Endothelial cell of umbilical vein (primary cell): ENCODE data around the gene SMARCA4. TPM values are rescaled to one million over a fixed set of nuclear protein-coding genes. Genes with fewer than 3 reads are reported as not detected.

Experiments used
- BruUV-seq: library from RNA; stranded (reverse); fragments of 400-500 nt; replicated peaks from 2 replicates; lab custom pipeline; 2021; lab: Mats Ljungman, UMichigan
- CTCF ChIA-PET: fragments of 300-600, 350-600 bp; sonication (Branson Sonifier 250); formaldehyde crosslinking; loops from one replicate; lab custom pipeline; 2021; ENCODE audit warnings: antibody characterized with exemption, inconsistent platforms; lab: Charles Lee
- POLR2A ChIA-PET: fragments of 300-600, 350-600 bp; sonication (Branson Sonifier 250); formaldehyde crosslinking; loops from one replicate; lab custom pipeline; 2021; ENCODE audit warnings: antibody characterized with exemption, inconsistent platforms; lab: Charles Lee
- DNase-seq: peaks from one replicate; pipeline ENCODE4 v3.0.0-alpha.2; 2011; ENCODE audit warnings: low read depth, low spot score
- FAIRE-seq: peaks from 2 replicates; lab custom pipeline; 2011; peaks lifted over from hg19 to GRCh38; lab: Jason Lieb, UNC
- H2AFZ ChIP-seq: 2 replicates; pipeline ENCODE4 v1.6.0; 2012; ENCODE audit warnings: low read depth, low read length, control low read depth, inconsistent platforms
- H3K27ac ChIP-seq: 2 replicates; pipeline ENCODE4 v1.5.1; 2011; ENCODE audit warnings: low read depth, mild to moderate bottlenecking, control low read depth, low read length, moderate library complexity; ENCODE audit not compliant: insufficient read depth
- H3K27me3 ChIP-seq, 2 experiments: 2 replicates each; pipeline versions ENCODE4 v1.6.0 to v1.6.1; 2011; ENCODE audit warnings: low read length in 2 of 2, mixed read lengths in 1 of 2; ENCODE audit not compliant: control insufficient read depth in 2 of 2, insufficient read depth in 2 of 2
- H3K36me3 ChIP-seq, 2 experiments: 2 replicates in 1 of 2; 3 replicates in 1 of 2; pipeline ENCODE4 v1.5.1; 2011; ENCODE audit warnings: low read length in 2 of 2, mild to moderate bottlenecking in 1 of 2, moderate library complexity in 1 of 2; ENCODE audit not compliant: control insufficient read depth in 2 of 2, insufficient read depth in 2 of 2; ENCODE audit errors: extremely low read depth in 1 of 2
- H3K4me1 ChIP-seq: 3 replicates; pipeline ENCODE4 v1.5.1; 2011; ENCODE audit warnings: mild to moderate bottlenecking, low read length; ENCODE audit not compliant: control insufficient read depth, insufficient read depth; ENCODE audit errors: extremely low read depth
- H3K4me2 ChIP-seq: 2 replicates; pipeline ENCODE4 v1.6.1; 2011; ENCODE audit warnings: low read length, control low read depth, mixed read lengths; ENCODE audit not compliant: insufficient read depth
- H3K4me3 ChIP-seq, 3 experiments: fragments of 200-600 bp in 1 of 3; sonication (generic), shearing (Covaris generic) in 1 of 3; replicated peaks in 1 of 3; 2 replicates each; pipeline ENCODE4 v1.5.1; 2011 to 2016; ENCODE audit warnings: control low read depth in 3 of 3, low read length in 3 of 3, mild to moderate bottlenecking in 2 of 3, inconsistent platforms in 1 of 3, low read depth in 1 of 3, moderate library complexity in 1 of 3; ENCODE audit not compliant: insufficient read depth in 1 of 3
- H3K79me2 ChIP-seq: 2 replicates; pipeline ENCODE4 v1.6.0; 2012; ENCODE audit warnings: low read length, inconsistent platforms; ENCODE audit not compliant: control insufficient read depth, insufficient read depth
- H3K9ac ChIP-seq: replicated peaks from 2 replicates; pipeline ENCODE3; 2011; ENCODE audit warnings: low read length, control low read depth; ENCODE audit not compliant: insufficient read depth; ENCODE audit errors: extremely low read depth
- H3K9me1 ChIP-seq: replicated peaks from 3 replicates; pipeline ENCODE4 v1.6.0; 2011; ENCODE audit warnings: mild to moderate bottlenecking, low read length; ENCODE audit not compliant: control insufficient read depth, insufficient read depth; ENCODE audit errors: extremely low read depth
- H3K9me3 ChIP-seq: replicated peaks from 2 replicates; pipeline ENCODE4 v1.5.1; 2012; ENCODE audit warnings: low read length, inconsistent platforms; ENCODE audit not compliant: control insufficient read depth, insufficient read depth
- H4K20me1 ChIP-seq: replicated peaks from 2 replicates; pipeline ENCODE3; 2011; ENCODE audit warnings: mild to moderate bottlenecking, low read length; ENCODE audit not compliant: control insufficient read depth, insufficient read depth; ENCODE audit errors: extremely low read depth
- CTCF ChIP-seq, 2 donors: IDR thresholded peaks; 1 replicate in 1 of 2; 2 replicates in 1 of 2; pipeline ENCODE4 v1.5.1; 2011; ENCODE audit warnings: low read length in 2 of 2, mild to moderate bottlenecking in 2 of 2, moderate library complexity in 2 of 2, control low read depth in 1 of 2, inconsistent platforms in 1 of 2, low read depth in 1 of 2; ENCODE audit not compliant: insufficient read depth in 1 of 2; ENCODE audit errors: extremely low read depth in 1 of 2
- EZH2 ChIP-seq: IDR thresholded peaks from 2 replicates; pipeline ENCODE4 v1.6.1; 2012; ENCODE audit warnings: borderline replicate concordance, low read depth, mild to moderate bottlenecking, moderate library complexity, low read length, inconsistent platforms; ENCODE audit not compliant: severe bottlenecking
- FOS ChIP-seq: IDR thresholded peaks from 2 replicates; pipeline ENCODE4 v1.6.1; 2011; ENCODE audit warnings: mild to moderate bottlenecking, low read length, moderate library complexity, borderline replicate concordance; ENCODE audit not compliant: insufficient read depth
- GATA2 ChIP-seq: IDR thresholded peaks from 2 replicates; pipeline ENCODE4 v1.7.0; 2011; ENCODE audit warnings: low read depth, mild to moderate bottlenecking, moderate library complexity, mixed read lengths, low read length; ENCODE audit not compliant: insufficient read length, insufficient read depth
- JUN ChIP-seq: IDR thresholded peaks from 2 replicates; pipeline ENCODE4 v1.6.1; 2011; ENCODE audit warnings: borderline replicate concordance, low read depth; ENCODE audit not compliant: insufficient read length, insufficient read depth
- MAX ChIP-seq: IDR thresholded peaks from 2 replicates; pipeline ENCODE4 v1.6.1; 2011; ENCODE audit not compliant: insufficient read depth, insufficient read length
- MYC ChIP-seq: IDR thresholded peaks from one replicate; pipeline ENCODE4 v1.6.1; 2011; ENCODE audit warnings: mild to moderate bottlenecking, low read depth, low read length
- POLR2A ChIP-seq: IDR thresholded peaks from 2 replicates; pipeline ENCODE4 v1.6.1; 2012; ENCODE audit warnings: low read depth, mild to moderate bottlenecking, control low read depth, low read length
- POLR2AphosphoS5 ChIP-seq: IDR thresholded peaks from 2 replicates; pipeline ENCODE4 v1.6.1; 2012; ENCODE audit warnings: low read depth, mild to moderate bottlenecking, control low read depth, low read length, moderate library complexity; ENCODE audit not compliant: insufficient read depth
- dilution Hi-C: fragments of 300-500 bp; cut with MboI; formaldehyde crosslinking; loops from one replicate; pipeline ENCODE4 v1.15.0; 2019; ENCODE audit warnings: low sequenced_read_pairs; ENCODE audit not compliant: extremely low pct_ligation_motif_present
- intact Hi-C: fragments of 100-400 bp; cut with micrococcal nuclease; formaldehyde crosslinking; loops from one replicate; pipeline ENCODE4 v1.10.0; 2022
- polyA plus RNA-seq, 4 experiments: library from polyadenylated mRNA; depleted of rRNA in 3 of 4; stranded (reverse) in 3 of 4; unstranded in 1 of 4; fragments of >200 nt; gene quantifications; 2 replicates each; pipeline versions ENCODE4 v1.2.1 to v1.2.3, GENCODE V29; 2011 to 2012; ENCODE audit warnings: missing spikeins in 1 of 4
- total RNA-seq: library from RNA; stranded (reverse); gene quantifications from 2 replicates; pipeline ENCODE4 v1.2.3, GENCODE V29; 2021

The SMARCA4 gene
- total and polyA plus RNA-seq, 2 donors (not counting 3 experiments of a cell fraction or from before 2014, with no cell fraction given): 65.0 to 177 TPM

- FAIRE-seq (no peak), DNase-seq (no peak)
- no peaks in the 10 kb centered on the region for H3K9me3 ChIP-seq
- H3K9me1 ChIP-seq: no peaks in the 10 kb centered on the region
- peaks cover 26 to 36% of the 10 kb centered on the region in 2 experiments for H3K36me3 ChIP-seq
- POLR2A ChIA-PET: interaction anchor here (0.6 kb wide), 1 partner anchor 12 kb away, joined by 3 read pairs; no protein-coding TSS in a partner anchor
- CTCF ChIA-PET: no interaction called here
- H2AFZ ChIP-seq: no peak overlapping the region
- H3K79me2 ChIP-seq: peaks cover 63% of the 10 kb centered on the region
- intact Hi-C loops (no loop called here), dilution Hi-C loops (no loop called here)
- no peaks in the 10 kb centered on the region for H3K4me1 ChIP-seq
- no peak overlapping the region for H3K4me3 ChIP-seq
- no peak overlapping the region for H3K27ac ChIP-seq
- no peaks in the 10 kb centered on the region for H3K27me3 ChIP-seq
- H4K20me1 ChIP-seq: no peaks in the 10 kb centered on the region
- no TSS peak for BruUV-seq
- TF ChIP-seq MAX: no peak
- TF ChIP-seq POLR2AphosphoS5: no peak
- no peak for TF ChIP-seq GATA2
- TF ChIP-seq JUN: no peak
- no peak for TF ChIP-seq FOS
- no peak for TF ChIP-seq CTCF (IDR thresholded peaks at IDR 0.05; ENCODE audit: extremely low read depth in 1 of 2, insufficient read depth in 1 of 2, low read depth in 1 of 2, low read length in 2 of 2)
- TF ChIP-seq MYC: no peak
- TF ChIP-seq POLR2A: no peak
- TF ChIP-seq EZH2: no peak
- no peak overlapping the region for H3K9ac ChIP-seq
- no peak overlapping the region for H3K4me2 ChIP-seq
Measured at GRCh38 chr19:11106477-11106876, 145.6 kb downstream of the SMARCA4 start.
